Liver (tissue), 9 donors: ENCODE results near the gene PRKN. TPM values are rescaled to one million over a fixed set of nuclear protein-coding genes. Genes with fewer than 3 reads are reported as not detected.

Source experiments
- DNase-seq: peaks from one replicate; pipeline ENCODE4 v3.0.0-alpha.2; 2017; ENCODE audit warnings: low spot score
- H3K27ac ChIP-seq, 2 donors: one replicate each; pipeline ENCODE4 v1.7.0; 2013; ENCODE audit warnings: inconsistent platforms in 2 of 2, low read length in 2 of 2, control low read depth in 1 of 2, low read depth in 1 of 2, mild to moderate bottlenecking in 1 of 2
- H3K27me3 ChIP-seq, 4 donors: one replicate each; pipeline versions ENCODE4 v1.6.1 to v1.7.0; 2013; ENCODE audit warnings: low read length in 3 of 4, inconsistent platforms in 1 of 4, mild to moderate bottlenecking in 1 of 4, moderate library complexity in 1 of 4; ENCODE audit not compliant: control insufficient read depth in 4 of 4, insufficient read depth in 4 of 4
- H3K36me3 ChIP-seq, 4 donors: one replicate each; pipeline versions ENCODE4 v1.6.1 to v1.7.0; 2013; ENCODE audit warnings: low read length in 3 of 4, mild to moderate bottlenecking in 3 of 4, low read depth in 1 of 4, moderate library complexity in 1 of 4; ENCODE audit not compliant: control insufficient read depth in 4 of 4, insufficient read depth in 3 of 4
- H3K4me1 ChIP-seq, 4 donors: one replicate each; pipeline versions ENCODE4 v1.6.1 to v1.7.0; 2013; ENCODE audit warnings: low read length in 3 of 4, mild to moderate bottlenecking in 3 of 4, moderate library complexity in 1 of 4; ENCODE audit not compliant: control insufficient read depth in 4 of 4, insufficient read depth in 4 of 4
- H3K4me3 ChIP-seq, 3 donors: one replicate each; pipeline versions ENCODE4 v1.6.1 to v1.7.0; 2013; ENCODE audit warnings: low read length in 3 of 3, control low read depth in 1 of 3, low read depth in 1 of 3, mild to moderate bottlenecking in 1 of 3
- H3K9ac ChIP-seq, 2 donors: one replicate each; pipeline ENCODE4 v1.7.0; 2013; ENCODE audit warnings: low read length in 2 of 2, mild to moderate bottlenecking in 2 of 2, moderate library complexity in 2 of 2, control low read depth in 1 of 2, low read depth in 1 of 2
- H3K9me3 ChIP-seq, 4 donors: one replicate each; pipeline versions ENCODE4 v1.6.1 to v1.7.0; 2013; ENCODE audit warnings: low read length in 3 of 4; ENCODE audit not compliant: control insufficient read depth in 4 of 4
- EGR1 ChIP-seq, 2 donors: IDR thresholded peaks; 2 replicates each; pipeline ENCODE4 v1.6.1; 2016 to 2018; ENCODE audit warnings: antibody characterized with exemption in 2 of 2, low read depth in 2 of 2
- FOXA1 ChIP-seq: IDR thresholded peaks from 2 replicates; pipeline ENCODE4 v1.6.1; 2016; ENCODE audit warnings: antibody characterized with exemption
- FOXA2 ChIP-seq: IDR thresholded peaks from 2 replicates; pipeline ENCODE4 v1.6.1; 2016; ENCODE audit warnings: antibody characterized with exemption
- GABPA ChIP-seq, 2 donors: IDR thresholded peaks in 1 of 2; conservative IDR thresholded peaks in 1 of 2; 2 replicates each; pipeline ENCODE4 v1.6.1; 2016; ENCODE audit warnings: antibody characterized with exemption in 2 of 2, mild to moderate bottlenecking in 1 of 2, moderate library complexity in 1 of 2
- HNF4A ChIP-seq, 2 donors: conservative IDR thresholded peaks; 2 replicates each; pipeline ENCODE4 v1.6.1; 2016; ENCODE audit warnings: antibody characterized with exemption in 2 of 2, mild to moderate bottlenecking in 2 of 2
- HNF4G ChIP-seq: IDR thresholded peaks from 2 replicates; pipeline ENCODE4 v1.6.1; 2016; ENCODE audit warnings: antibody characterized with exemption
- JUND ChIP-seq, 2 donors: IDR thresholded peaks; 2 replicates each; pipeline ENCODE4 v1.6.1; 2016; ENCODE audit warnings: antibody characterized with exemption in 2 of 2
- NR2F2 ChIP-seq: IDR thresholded peaks from 2 replicates; pipeline ENCODE4 v1.6.1; 2016; ENCODE audit warnings: antibody characterized with exemption
- RAD21 ChIP-seq, 2 donors: IDR thresholded peaks; 2 replicates each; pipeline ENCODE4 v1.6.1; 2016; ENCODE audit warnings: antibody characterized with exemption in 2 of 2, mild to moderate bottlenecking in 2 of 2
- RXRA ChIP-seq, 2 donors: IDR thresholded peaks; 2 replicates each; pipeline ENCODE4 v1.6.1; 2017 to 2018; ENCODE audit warnings: antibody characterized with exemption in 2 of 2, mild to moderate bottlenecking in 1 of 2
- SP1 ChIP-seq: IDR thresholded peaks from 2 replicates; pipeline ENCODE4 v1.6.1; 2018; ENCODE audit warnings: antibody characterized with exemption, mild to moderate bottlenecking
- YY1 ChIP-seq: IDR thresholded peaks from 2 replicates; pipeline ENCODE4 v1.6.1; 2016; ENCODE audit warnings: antibody characterized with exemption, mild to moderate bottlenecking
- WGBS: extraction: QIAGEN DNeasy Blood & Tissue Kit; methylation state at CpG from one replicate; pipeline ENCODE4 v1.1.7; 2013; 5-methylcytosine and 5-hydroxymethylcytosine counted together
- polyA plus RNA-seq, 2 donors: library from polyadenylated mRNA; stranded (reverse) in 1 of 2; unstranded in 1 of 2; fragments of 200-250 nt in 1 of 2; fragments of >200 nt in 1 of 2; fragmentation: Nextera tagmentation in 1 of 2; extraction: Ambion mirVana in 1 of 2; gene quantifications; one replicate each; pipeline versions ENCODE4 v1.2.1 to v1.2.3, GENCODE V29; 2013 to 2015
- total RNA-seq, 2 donors: library from RNA; depleted of rRNA; stranded (reverse); fragments of >200 nt; gene quantifications; one replicate each; pipeline ENCODE4 v1.2.3, GENCODE V29; 2014
- TF ChIP-seq, protein P1 (sequence below): fragments of 150-350 bp; IDR thresholded peaks from 2 replicates; pipeline ENCODE4 v1.5.1; 2017; ENCODE audit warnings: improper control_type of control experiment, low read depth, low read length; ENCODE audit not compliant: missing input control
- TF ChIP-seq, protein P2 (sequence below): IDR thresholded peaks from 2 replicates; pipeline ENCODE4 v1.6.1; 2016; ENCODE audit warnings: antibody characterized with exemption
- TF ChIP-seq, protein P3 (sequence below): IDR thresholded peaks from 2 replicates; pipeline ENCODE4 v1.6.1; 2016; ENCODE audit warnings: antibody characterized with exemption
- TF ChIP-seq, protein P4 (sequence below): IDR thresholded peaks from 2 replicates; pipeline ENCODE4 v1.6.1; 2016; ENCODE audit warnings: antibody characterized with exemption
- TF ChIP-seq, protein P5 (sequence below): IDR thresholded peaks from 2 replicates; pipeline ENCODE4 v1.6.1; 2016; ENCODE audit warnings: antibody characterized with exemption, mild to moderate bottlenecking
- donor health status: healthy.
- donor health status: healthy.
- donor health status: healthy.
- donor health status: healthy.
- donor health status: healthy.

The PRKN gene
- total and polyA plus RNA-seq, 4 donors: 0.47 to 4.1 (median 3.2) TPM

DNA sequence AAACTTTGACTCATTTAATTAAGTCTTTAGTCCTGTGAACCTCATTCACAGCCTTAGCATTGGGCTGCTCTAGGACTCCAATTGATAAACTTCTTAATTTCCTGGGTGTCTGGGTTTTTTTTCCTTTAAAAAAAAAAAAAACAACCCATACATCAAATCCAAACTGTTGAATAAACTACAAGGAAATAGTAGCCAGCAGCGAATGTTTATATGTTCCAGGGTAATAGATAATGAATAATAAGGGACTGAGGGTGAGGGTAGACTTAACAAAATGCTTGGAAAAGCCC is 890.2 kb downstream of the PRKN start:
- WGBS: 19% methylated on average over 1 of the region's 1 CpG
- Histone ChIP-seq H3K27me3 (no peaks in the 10 kb centered on the region), H3K27ac (no peak overlapping the region), H3K9ac (no peak overlapping the region), H3K4me1 (no peaks in the 10 kb centered on the region), H3K9me3 (no peaks in the 10 kb centered on the region), H3K4me3 (no peak overlapping the region), H3K36me3 (no peaks in the 10 kb centered on the region)
- no peak for DNase-seq
- TF ChIP-seq YY1: no peak
- TF ChIP-seq JUND (IDR thresholded peaks at IDR 0.05): no peak
- no peak for TF ChIP-seq NR2F2
- TF ChIP-seq SP1: no peak
- TF ChIP-seq FOXA1: no peak

DNA sequence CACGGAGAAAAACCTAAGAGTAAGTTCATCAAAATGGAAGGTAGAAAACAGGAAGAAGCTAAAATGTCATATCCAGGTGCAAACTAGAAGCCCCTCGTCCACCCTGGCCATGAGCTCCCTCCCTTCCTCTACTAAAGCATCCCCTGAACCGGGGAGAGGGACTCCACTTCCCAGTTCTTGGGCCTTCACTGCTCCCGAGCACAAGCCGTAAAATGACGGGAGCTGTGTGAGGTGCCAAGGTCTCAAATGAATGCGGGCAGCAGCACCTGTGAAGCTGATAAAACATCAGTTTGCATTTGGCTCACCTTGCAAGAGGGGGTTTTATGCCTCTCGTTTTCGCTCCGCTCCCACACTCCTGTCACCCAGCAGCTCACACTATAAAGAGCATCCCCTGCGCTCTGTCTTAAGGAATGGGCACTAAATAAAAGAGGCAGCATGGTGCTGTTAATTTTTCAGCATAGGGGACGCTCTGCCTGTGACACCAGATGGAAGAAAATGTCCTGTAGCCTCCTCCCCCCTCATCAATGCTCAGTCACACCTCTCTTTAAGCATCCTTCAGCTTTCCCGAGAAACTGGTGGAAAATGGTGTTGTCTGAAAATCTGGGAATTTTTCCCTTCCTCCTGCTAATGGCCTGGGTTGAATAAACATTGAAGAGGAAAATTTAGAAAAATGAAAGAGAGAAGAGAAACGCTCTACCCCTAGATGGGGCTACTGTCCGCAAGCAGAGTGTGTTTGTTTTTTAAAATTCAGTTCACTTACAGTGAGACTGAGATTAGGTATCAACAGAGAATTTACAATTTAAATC is 890.7 kb downstream of the PRKN start:
- no peaks in the 10 kb centered on the region for H3K27me3 ChIP-seq
- H3K27ac ChIP-seq: no peak overlapping the region
- DNase-seq: no peak
- WGBS: 78% methylated on average over 15 of the region's 15 CpGs
- TF ChIP-seq, protein P1, sequence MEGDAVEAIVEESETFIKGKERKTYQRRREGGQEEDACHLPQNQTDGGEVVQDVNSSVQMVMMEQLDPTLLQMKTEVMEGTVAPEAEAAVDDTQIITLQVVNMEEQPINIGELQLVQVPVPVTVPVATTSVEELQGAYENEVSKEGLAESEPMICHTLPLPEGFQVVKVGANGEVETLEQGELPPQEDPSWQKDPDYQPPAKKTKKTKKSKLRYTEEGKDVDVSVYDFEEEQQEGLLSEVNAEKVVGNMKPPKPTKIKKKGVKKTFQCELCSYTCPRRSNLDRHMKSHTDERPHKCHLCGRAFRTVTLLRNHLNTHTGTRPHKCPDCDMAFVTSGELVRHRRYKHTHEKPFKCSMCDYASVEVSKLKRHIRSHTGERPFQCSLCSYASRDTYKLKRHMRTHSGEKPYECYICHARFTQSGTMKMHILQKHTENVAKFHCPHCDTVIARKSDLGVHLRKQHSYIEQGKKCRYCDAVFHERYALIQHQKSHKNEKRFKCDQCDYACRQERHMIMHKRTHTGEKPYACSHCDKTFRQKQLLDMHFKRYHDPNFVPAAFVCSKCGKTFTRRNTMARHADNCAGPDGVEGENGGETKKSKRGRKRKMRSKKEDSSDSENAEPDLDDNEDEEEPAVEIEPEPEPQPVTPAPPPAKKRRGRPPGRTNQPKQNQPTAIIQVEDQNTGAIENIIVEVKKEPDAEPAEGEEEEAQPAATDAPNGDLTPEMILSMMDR: peak; percentile 63
- TF ChIP-seq RXRA (IDR thresholded peaks at IDR 0.05) (no peak), RAD21 (IDR thresholded peaks at IDR 0.05) (peak; percentile 80 to 82)
- no peak overlapping the region for H3K9ac ChIP-seq
- H3K36me3 ChIP-seq: no peaks in the 10 kb centered on the region
- no peaks in the 10 kb centered on the region for H3K4me1 ChIP-seq
- no peaks in the 10 kb centered on the region for H3K9me3 ChIP-seq
- no peak overlapping the region for H3K4me3 ChIP-seq

DNA sequence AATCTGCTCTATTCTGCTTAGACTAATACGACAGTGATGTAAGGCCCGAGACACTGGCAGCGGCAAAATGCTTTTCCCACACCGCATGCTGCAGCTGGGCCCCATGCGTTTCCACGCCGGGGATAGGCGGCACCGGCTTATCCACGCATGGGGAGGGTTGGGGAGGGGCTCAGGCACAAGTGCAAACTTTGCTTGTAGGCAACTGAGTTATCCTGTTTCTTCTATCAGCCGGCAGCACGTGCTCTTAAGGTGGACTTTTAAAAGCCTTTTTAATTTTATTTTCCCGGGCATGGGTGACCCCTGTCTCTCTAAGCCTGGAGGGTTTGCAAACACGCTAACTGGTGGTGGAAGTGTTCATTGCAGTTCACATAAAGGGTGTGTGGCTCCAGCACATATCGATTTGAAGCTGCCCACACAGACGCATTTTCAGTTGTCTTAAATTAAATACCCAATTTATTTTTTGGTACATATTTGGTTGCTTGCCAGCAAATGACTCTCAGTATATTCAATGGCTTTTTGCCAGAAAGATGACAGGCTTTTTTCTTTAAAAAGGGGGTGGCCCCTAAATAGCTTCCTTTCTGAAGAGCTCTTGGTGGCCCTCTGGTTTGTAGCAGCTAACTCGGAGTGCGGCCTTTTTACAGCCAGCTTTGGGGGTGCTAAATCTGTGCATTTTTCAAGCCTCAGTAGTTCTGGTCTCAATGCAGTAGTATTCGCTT is 891.9 kb downstream of the PRKN start:
- Histone ChIP-seq H3K9ac (no peak overlapping the region), H3K27me3 (no peaks in the 10 kb centered on the region), H3K4me1 (no peaks in the 10 kb centered on the region), H3K9me3 (no peaks in the 10 kb centered on the region), H3K4me3 (no peak overlapping the region), H3K36me3 (no peaks in the 10 kb centered on the region), H3K27ac (no peak overlapping the region)
- no peak for DNase-seq
- WGBS: 68% methylated on average over 19 of the region's 19 CpGs
- TF ChIP-seq, protein P2, sequence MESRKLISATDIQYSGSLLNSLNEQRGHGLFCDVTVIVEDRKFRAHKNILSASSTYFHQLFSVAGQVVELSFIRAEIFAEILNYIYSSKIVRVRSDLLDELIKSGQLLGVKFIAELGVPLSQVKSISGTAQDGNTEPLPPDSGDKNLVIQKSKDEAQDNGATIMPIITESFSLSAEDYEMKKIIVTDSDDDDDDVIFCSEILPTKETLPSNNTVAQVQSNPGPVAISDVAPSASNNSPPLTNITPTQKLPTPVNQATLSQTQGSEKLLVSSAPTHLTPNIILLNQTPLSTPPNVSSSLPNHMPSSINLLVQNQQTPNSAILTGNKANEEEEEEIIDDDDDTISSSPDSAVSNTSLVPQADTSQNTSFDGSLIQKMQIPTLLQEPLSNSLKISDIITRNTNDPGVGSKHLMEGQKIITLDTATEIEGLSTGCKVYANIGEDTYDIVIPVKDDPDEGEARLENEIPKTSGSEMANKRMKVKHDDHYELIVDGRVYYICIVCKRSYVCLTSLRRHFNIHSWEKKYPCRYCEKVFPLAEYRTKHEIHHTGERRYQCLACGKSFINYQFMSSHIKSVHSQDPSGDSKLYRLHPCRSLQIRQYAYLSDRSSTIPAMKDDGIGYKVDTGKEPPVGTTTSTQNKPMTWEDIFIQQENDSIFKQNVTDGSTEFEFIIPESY: no peak
- TF ChIP-seq, protein P1: no peak
- TF ChIP-seq SP1: no peak
- TF ChIP-seq HNF4G: no peak
- TF ChIP-seq, protein P3, sequence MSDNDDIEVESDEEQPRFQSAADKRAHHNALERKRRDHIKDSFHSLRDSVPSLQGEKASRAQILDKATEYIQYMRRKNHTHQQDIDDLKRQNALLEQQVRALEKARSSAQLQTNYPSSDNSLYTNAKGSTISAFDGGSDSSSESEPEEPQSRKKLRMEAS: no peak
- no peak for TF ChIP-seq NR2F2
- TF ChIP-seq GABPA (IDR thresholded peaks at IDR 0.05 in 1 of 2, conservative IDR thresholded peaks at IDR 0.05 in 1 of 2): no peak
- TF ChIP-seq EGR1 (IDR thresholded peaks at IDR 0.05; ENCODE audit: low read depth in 2 of 2): no peak
- no peak for TF ChIP-seq HNF4A (conservative IDR thresholded peaks at IDR 0.05)
- TF ChIP-seq, protein P4, sequence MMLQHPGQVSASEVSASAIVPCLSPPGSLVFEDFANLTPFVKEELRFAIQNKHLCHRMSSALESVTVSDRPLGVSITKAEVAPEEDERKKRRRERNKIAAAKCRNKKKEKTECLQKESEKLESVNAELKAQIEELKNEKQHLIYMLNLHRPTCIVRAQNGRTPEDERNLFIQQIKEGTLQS: no peak
- no peak for TF ChIP-seq FOXA2
- TF ChIP-seq, protein P5, sequence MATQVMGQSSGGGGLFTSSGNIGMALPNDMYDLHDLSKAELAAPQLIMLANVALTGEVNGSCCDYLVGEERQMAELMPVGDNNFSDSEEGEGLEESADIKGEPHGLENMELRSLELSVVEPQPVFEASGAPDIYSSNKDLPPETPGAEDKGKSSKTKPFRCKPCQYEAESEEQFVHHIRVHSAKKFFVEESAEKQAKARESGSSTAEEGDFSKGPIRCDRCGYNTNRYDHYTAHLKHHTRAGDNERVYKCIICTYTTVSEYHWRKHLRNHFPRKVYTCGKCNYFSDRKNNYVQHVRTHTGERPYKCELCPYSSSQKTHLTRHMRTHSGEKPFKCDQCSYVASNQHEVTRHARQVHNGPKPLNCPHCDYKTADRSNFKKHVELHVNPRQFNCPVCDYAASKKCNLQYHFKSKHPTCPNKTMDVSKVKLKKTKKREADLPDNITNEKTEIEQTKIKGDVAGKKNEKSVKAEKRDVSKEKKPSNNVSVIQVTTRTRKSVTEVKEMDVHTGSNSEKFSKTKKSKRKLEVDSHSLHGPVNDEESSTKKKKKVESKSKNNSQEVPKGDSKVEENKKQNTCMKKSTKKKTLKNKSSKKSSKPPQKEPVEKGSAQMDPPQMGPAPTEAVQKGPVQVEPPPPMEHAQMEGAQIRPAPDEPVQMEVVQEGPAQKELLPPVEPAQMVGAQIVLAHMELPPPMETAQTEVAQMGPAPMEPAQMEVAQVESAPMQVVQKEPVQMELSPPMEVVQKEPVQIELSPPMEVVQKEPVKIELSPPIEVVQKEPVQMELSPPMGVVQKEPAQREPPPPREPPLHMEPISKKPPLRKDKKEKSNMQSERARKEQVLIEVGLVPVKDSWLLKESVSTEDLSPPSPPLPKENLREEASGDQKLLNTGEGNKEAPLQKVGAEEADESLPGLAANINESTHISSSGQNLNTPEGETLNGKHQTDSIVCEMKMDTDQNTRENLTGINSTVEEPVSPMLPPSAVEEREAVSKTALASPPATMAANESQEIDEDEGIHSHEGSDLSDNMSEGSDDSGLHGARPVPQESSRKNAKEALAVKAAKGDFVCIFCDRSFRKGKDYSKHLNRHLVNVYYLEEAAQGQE: no peak
- no peak for TF ChIP-seq JUND (IDR thresholded peaks at IDR 0.05)
